ENCODE results near the gene PLXDC2.

- TF ChIP-seq ZFP69B (tag by site-specific recombination; IDR thresholded peaks at IDR 0.05) (no peak), ZNF76 (tag by site-specific recombination; IDR thresholded peaks at IDR 0.05; ENCODE audit: borderline replicate concordance, low read depth) (no peak), CTCF (tag by site-specific recombination; IDR thresholded peaks at IDR 0.05) (no peak), ATF2 (tag by site-specific recombination; IDR thresholded peaks at IDR 0.05; ENCODE audit: low read depth) (no peak), ZNF121 (tag by site-specific recombination; IDR thresholded peaks at IDR 0.05) (no peak), ZNF626 (tag by site-specific recombination; IDR thresholded peaks at IDR 0.05) (no peak)
- TF ChIP-seq, protein P1, sequence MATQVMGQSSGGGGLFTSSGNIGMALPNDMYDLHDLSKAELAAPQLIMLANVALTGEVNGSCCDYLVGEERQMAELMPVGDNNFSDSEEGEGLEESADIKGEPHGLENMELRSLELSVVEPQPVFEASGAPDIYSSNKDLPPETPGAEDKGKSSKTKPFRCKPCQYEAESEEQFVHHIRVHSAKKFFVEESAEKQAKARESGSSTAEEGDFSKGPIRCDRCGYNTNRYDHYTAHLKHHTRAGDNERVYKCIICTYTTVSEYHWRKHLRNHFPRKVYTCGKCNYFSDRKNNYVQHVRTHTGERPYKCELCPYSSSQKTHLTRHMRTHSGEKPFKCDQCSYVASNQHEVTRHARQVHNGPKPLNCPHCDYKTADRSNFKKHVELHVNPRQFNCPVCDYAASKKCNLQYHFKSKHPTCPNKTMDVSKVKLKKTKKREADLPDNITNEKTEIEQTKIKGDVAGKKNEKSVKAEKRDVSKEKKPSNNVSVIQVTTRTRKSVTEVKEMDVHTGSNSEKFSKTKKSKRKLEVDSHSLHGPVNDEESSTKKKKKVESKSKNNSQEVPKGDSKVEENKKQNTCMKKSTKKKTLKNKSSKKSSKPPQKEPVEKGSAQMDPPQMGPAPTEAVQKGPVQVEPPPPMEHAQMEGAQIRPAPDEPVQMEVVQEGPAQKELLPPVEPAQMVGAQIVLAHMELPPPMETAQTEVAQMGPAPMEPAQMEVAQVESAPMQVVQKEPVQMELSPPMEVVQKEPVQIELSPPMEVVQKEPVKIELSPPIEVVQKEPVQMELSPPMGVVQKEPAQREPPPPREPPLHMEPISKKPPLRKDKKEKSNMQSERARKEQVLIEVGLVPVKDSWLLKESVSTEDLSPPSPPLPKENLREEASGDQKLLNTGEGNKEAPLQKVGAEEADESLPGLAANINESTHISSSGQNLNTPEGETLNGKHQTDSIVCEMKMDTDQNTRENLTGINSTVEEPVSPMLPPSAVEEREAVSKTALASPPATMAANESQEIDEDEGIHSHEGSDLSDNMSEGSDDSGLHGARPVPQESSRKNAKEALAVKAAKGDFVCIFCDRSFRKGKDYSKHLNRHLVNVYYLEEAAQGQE (tag by site-specific recombination; IDR thresholded peaks at IDR 0.05): no peak
- TF ChIP-seq, protein P2, sequence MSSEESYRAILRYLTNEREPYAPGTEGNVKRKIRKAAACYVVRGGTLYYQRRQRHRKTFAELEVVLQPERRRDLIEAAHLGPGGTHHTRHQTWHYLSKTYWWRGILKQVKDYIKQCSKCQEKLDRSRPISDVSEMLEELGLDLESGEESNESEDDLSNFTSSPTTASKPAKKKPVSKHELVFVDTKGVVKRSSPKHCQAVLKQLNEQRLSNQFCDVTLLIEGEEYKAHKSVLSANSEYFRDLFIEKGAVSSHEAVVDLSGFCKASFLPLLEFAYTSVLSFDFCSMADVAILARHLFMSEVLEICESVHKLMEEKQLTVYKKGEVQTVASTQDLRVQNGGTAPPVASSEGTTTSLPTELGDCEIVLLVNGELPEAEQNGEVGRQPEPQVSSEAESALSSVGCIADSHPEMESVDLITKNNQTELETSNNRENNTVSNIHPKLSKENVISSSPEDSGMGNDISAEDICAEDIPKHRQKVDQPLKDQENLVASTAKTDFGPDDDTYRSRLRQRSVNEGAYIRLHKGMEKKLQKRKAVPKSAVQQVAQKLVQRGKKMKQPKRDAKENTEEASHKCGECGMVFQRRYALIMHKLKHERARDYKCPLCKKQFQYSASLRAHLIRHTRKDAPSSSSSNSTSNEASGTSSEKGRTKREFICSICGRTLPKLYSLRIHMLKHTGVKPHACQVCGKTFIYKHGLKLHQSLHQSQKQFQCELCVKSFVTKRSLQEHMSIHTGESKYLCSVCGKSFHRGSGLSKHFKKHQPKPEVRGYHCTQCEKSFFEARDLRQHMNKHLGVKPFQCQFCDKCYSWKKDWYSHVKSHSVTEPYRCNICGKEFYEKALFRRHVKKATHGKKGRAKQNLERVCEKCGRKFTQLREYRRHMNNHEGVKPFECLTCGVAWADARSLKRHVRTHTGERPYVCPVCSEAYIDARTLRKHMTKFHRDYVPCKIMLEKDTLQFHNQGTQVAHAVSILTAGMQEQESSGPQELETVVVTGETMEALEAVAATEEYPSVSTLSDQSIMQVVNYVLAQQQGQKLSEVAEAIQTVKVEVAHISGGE (tag by site-specific recombination; conservative IDR thresholded peaks at IDR 0.05; ENCODE audit: low read depth): no peak
Measured at GRCh38 chr10:19918794-19919193, 102.6 kb downstream of the PLXDC2 start.
